ENCODE results near the gene DLL1.

GRCh38 chr6:170285482-170285881 is 5.4 kb downstream of the DLL1 start:
- TF ChIP-seq CTCF (IDR thresholded peaks at IDR 0.05 in 8 of 11, conservative IDR thresholded peaks at IDR 0.05 in 3 of 11) (no peak), POLR2AphosphoS5 (IDR thresholded peaks at IDR 0.05) (peak in 2 of 3 donors; percentile 17 to 29)

All from spleen (tissue), 7 donors.